IMR-90 (cell line): ENCODE results near the gene ISOC2.

ENCODE experiments used
- BHLHE40 ChIP-seq: fragments of 150-350 bp; IDR thresholded peaks from 2 replicates; pipeline ENCODE4 v1.6.1; 2016; ENCODE audit warnings: mild to moderate bottlenecking, low read depth, low read length
- CEBPB ChIP-seq: IDR thresholded peaks from 2 replicates; pipeline ENCODE4 v1.6.1; 2012; ENCODE audit warnings: low read depth, low read length, improper control_type of control experiment
- CTCF ChIP-seq: conservative IDR thresholded peaks from 2 replicates; pipeline ENCODE4 v1.5.1; 2012; ENCODE audit warnings: mild to moderate bottlenecking, low read depth, low read length, improper control_type of control experiment
- MAFK ChIP-seq: IDR thresholded peaks from 2 replicates; pipeline ENCODE4 v1.6.1; 2012; ENCODE audit warnings: low read depth, low read length, improper control_type of control experiment
- MXI1 ChIP-seq: IDR thresholded peaks from 2 replicates; pipeline ENCODE4 v1.6.1; 2012; ENCODE audit warnings: low read depth, mild to moderate bottlenecking, low read length, moderate library complexity, borderline replicate concordance
- POLR2A ChIP-seq: IDR thresholded peaks from 2 replicates; pipeline ENCODE4 v1.6.1; 2012; ENCODE audit warnings: mild to moderate bottlenecking, low read depth, low read length
- RAD21 ChIP-seq: IDR thresholded peaks from 2 replicates; pipeline ENCODE4 v1.6.1; 2012; ENCODE audit warnings: low read length, improper control_type of control experiment
- RCOR1 ChIP-seq: IDR thresholded peaks from 2 replicates; pipeline ENCODE4 v1.6.1; 2012; ENCODE audit warnings: mild to moderate bottlenecking, low read length, improper control_type of control experiment; ENCODE audit not compliant: insufficient replicate concordance
- SMC3 ChIP-seq: fragments of 150-350 bp; IDR thresholded peaks from 2 replicates; pipeline ENCODE4 v1.6.1; 2016; ENCODE audit warnings: low read depth, mild to moderate bottlenecking, antibody characterized with exemption, low read length, moderate library complexity

- TF ChIP-seq MXI1 (no peak), CTCF (no peak), RAD21 (no peak), POLR2A (no peak), CEBPB (no peak), BHLHE40 (no peak), MAFK (no peak), SMC3 (no peak), RCOR1 (no peak)
Observed at GRCh38 chr19:55459551-55459949, 1.9 kb downstream of the ISOC2 start.
